GM19351 (cell line): ENCODE data around the gene NRGN.
"Not testable (repeated sequence)": the region's sequence is repeated elsewhere in the genome, so short reads cannot be mapped to it uniquely, and the experiment has no call there.

Experiments
- ATAC-seq: cut with Tn5 transposase; IDR thresholded peaks from one replicate; pipeline ENCODE4 v1.9.1; 2021; ENCODE audit warnings: mild to moderate bottlenecking, moderate library complexity; ENCODE audit not compliant: unreplicated experiment

NRGN gene

DNA sequence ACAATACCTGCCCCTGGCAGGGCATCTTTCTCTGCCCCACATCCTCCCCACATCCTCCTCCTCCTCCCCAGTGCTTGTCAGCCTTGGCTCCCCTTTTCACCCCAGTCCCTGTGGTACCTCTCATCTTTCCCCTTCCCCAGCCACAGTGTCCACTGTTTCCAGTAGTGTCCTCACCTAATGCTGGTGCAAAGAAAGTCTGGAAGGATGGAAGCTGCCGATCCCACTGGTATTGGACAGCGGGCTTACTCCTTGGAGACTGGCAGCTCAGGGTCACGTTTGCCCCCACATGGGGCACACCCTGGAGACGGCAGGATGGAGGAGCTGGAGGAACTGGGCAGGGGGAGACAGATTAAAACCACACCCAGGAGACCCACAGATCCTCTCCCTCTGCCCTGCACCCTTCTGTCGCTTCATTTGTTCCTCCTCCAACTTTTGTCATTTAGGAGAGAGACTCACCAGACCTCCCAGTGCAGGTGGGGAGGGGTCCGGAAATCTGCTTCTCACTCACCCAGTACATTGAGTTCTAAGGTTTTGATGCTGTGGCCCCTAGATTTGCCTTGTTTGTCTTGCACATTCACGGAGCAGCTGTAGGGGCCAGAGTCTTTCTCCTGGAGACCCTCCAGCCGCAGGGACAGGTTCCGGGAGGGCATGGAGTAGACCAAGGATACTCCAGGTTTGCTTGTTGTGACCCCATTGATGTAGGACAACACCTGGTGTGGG is 16.5 kb downstream of the NRGN start:
- no peak for ATAC-seq

DNA sequence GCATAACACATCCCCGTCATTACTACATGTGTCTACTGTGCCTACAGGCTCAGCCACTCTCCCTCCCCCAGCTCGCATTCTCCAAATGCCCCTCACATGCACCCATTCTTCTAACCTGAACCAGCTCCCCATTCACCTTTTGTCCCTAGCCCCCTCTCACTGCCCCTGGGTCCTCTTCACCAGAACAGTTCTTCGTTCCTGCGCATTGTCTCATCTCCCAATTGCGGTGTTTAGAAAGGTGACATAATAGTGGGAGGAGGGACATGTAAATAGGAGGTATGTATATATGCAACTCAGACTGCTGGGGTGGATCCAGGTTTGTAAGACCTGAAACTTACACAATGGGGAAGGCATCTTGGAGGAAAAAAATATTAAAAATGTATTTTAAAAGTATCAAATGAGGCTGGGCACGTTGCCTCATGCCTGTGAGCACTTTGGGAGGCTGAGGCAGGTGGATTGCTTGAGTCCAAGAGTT is 17.0 kb downstream of the NRGN start:
- ATAC-seq: no peak

DNA sequence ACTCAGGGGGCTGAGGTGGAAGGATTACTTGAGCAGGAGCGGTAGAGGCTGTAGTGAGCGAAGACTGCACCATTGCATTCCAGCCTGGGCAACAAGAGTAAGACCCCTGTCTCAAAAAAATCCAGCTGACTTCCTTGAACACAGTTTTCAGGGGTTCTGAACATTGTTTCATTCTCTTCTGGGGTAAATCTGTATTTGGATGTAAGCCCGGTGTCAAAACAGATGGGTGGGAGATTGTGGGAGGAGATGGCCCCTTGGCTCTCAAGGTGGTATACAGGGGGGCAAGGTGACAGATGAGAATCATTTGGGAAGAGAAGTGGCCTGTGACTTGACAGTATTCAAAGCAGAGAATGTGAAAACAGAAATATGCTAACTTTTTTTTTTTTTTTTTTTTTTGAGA is 17.6 kb downstream of the NRGN start:
- no peak for ATAC-seq

DNA sequence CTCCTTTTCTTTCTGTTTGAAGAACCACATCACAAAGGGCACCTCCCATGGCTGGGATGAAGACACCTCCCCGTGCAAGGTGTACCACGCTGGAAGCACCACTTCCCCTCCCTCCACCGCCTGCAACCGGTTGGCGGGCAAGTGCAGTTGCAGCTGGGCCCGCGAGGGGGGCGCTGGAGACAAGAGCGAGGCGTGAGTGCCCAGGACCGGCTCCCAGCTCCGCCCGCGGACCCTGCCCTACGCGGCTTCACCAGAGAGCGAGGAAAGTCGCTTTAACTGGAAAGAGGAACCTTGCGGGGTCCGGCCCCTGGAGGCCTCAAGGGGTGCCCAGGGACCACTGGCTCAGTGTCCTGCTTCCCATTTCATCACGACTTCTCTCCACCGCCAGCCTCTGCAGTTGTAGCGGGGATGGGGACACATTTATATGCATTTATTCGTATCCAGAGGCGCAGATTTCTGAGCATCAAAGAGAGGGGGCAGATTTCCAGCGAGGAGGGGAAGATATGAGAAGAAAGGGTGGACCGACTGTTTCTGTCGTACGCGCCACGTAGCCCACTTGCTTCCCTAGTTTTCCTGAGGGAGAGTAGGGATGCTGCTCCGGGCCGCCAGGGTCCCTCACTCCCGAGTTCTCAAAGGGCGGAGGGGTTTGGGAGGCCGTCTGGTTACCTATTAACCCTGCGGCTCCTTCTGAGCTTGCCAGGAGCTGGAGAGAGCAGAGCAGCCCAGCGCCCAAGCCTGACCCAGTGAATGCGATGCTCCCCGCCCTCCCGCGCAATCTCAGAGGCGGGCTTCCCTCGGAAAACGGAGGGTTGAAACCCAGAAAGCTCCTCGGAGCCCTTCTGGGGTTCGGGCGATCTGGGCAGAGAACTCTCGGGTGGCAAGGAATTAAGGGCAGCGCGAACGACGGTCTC is 18.9 kb downstream of the NRGN start:
- peak; percentile 59 for ATAC-seq

DNA sequence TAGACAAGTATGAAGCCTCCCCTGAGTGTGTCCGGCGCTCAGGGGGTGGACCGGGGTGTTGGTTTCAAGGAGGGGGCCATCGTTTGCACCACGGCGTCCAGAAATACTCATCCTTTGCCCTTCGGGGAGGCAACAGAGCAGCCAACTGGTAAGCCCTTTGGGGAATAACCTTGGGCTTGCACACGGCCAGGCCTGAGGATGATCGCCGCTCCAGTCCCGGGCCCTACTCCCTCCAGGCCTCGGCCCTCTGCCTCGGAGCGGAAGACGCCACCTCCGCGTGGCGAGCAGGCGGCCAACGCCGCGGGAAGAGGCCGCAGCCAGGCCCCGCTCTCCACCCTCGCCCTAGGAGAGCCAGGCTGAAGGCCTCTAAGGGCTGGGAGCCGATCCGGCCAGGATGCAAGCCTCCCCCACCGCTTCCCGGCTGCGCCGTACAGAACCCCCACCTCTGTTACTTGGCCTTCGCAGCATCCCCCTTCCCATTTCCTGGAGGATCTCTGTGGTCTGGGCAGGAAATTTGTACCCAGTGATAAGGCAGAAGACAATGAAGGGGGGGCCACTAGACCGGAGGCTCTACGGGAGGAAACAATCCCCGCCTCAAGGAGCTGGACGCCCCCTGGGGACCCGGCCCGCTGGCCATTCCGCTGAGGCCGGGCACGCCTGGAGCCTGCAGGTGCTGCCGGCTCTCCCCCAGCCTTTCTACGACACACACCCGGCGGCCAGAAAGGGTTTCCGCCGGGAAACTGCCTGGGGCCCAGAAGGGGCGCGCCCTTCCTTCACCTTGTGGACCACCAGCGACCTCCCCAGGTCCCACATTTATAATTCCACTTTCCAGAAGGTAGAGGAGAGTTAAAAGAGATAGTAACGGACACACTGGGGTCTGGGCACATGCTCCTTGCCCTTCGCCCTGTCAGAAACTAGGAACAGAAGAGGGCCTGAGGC is 19.8 kb downstream of the NRGN start:
- no peak for ATAC-seq

DNA sequence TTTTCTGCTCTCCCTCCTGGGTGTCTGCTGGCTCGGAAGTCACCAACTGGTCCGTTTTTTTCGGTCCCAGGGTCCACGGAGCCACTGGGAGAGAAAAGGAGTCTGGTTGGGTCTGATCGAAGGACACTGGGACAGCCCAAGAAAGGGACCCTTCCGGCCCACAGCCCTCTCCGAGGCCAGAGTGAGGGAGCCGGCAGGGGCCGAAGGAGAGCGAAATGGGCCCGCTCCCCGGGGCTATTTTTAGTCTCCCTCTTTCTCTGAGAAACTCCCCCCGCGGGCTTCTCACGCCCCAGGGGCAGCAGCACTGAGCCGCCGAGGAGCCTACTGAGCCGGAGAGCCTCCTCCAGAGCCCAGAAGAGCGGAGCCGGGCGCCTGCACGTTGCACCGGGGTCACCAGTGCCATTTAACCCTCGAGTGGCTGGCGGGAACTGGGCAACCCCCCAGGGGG is 20.5 kb downstream of the NRGN start:
- ATAC-seq: peak; percentile 26

DNA sequence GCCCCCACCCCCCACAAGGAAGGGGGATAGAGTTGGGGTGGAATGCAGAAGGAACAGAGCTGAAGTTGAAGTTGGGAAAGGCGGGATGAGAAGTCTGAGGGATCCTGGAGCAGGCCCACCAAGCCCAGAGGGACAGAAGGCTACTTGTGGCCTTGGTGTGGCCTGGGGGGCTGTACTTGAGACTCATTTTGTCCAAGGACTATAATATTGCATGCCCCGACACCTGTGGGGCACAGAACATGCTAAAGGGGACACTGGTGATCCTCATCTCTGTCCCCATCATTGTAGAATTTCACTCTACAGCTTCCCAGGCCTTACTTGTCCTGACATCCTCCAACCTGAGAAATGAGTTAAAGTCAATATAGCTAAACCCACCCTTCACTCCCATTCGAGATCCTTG is 21.1 kb downstream of the NRGN start:
- no peak for ATAC-seq

DNA sequence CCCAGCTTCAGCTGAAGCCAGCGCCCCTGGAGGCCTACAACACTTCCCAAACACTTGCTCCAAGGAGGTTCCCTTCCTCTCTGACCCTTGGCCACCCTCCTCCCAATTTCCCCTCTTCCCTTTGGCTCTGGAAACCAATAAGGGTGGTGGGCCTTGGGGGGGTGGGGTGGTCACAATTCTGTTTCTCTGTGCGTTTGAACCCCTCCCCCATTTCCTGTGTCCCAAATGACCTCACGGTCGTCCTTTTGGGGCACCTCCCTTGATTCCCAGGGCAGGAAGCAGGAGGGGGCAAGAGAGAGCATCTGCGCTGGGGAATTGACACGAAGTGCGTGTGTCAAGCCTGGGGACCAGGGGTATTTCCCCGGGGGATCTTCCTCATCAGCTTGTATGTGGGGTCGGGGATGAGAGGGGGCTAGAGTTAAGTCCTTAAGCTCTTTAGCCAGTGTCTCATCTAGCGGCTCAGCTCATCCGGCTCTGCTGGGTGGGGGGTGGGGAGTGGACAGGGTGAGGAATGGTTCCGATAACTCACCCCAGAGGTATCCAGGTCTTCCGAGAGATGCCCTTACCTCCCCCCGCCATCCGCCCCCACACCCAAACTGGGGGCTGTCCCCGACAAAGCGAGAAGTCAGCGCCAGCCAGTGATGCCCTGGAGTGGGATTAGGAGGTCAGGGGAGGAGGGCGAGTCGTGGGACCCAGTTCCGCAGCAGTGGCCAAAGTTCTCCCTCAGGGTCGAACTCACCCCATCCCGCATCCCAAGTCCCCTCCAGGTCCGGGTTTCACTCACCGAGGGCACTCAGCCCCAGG is 21.8 kb downstream of the NRGN start:
- ATAC-seq: no peak

DNA sequence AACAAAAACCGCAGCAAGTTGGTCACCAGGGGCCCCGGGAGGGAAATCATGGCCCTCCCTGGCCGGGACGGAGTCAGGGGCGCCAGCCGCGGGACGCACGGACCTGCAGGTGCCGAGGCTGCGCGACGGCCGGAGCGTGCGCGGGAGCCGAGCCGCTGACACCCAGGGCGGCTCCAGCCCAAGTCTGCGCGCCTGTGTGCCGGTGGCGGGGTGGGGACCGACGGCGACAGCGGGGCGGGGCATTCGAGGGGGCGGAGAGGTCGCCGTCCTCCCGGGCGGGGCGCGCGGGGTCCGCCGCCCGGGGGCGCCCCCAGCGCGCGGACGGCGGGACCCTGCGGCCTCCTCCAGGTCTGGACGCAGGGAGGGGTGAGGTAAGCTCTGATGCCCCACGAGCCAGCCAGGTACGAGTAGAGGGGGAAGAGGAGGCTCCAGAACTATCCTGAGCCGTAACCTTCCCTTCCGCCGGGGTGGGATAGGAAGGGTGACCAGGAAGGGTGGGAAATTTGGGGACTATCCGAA is 22.4 kb downstream of the NRGN start, which contains the start of gene ESAM:
ESAM (minus strand) TSS at position 186 of the 519 bp plus-strand sequence; CDS start at position 50, 136 bp downstream.
- peak; percentile 58 for ATAC-seq

DNA sequence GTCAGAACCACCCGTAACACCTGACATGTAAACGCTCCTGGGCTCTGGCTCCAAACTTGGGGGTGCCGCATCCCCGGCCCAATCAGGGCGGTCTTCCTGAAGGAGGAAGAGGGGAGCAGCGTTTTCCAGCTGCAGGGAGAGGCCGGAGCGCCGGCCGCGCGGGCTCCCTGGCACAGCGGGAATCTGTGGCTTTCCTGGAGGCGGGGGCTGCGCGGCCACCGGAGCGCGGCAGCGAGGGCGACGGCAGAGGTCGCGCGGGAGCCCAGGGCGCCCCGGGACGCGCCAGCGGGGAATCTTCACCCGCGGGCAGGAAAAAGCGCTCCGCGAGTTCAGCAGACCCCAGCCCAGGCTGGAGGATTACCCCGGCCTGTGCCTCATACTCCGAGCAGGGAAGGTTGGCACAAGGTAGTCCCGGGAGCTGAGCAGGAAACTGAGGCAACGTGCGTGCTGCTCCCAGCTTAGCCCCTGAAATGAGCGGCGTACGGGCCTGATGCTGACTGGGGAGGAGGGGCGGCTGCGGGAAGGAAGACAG is 22.9 kb downstream of the NRGN start:
- ATAC-seq: peak; percentile 6

DNA sequence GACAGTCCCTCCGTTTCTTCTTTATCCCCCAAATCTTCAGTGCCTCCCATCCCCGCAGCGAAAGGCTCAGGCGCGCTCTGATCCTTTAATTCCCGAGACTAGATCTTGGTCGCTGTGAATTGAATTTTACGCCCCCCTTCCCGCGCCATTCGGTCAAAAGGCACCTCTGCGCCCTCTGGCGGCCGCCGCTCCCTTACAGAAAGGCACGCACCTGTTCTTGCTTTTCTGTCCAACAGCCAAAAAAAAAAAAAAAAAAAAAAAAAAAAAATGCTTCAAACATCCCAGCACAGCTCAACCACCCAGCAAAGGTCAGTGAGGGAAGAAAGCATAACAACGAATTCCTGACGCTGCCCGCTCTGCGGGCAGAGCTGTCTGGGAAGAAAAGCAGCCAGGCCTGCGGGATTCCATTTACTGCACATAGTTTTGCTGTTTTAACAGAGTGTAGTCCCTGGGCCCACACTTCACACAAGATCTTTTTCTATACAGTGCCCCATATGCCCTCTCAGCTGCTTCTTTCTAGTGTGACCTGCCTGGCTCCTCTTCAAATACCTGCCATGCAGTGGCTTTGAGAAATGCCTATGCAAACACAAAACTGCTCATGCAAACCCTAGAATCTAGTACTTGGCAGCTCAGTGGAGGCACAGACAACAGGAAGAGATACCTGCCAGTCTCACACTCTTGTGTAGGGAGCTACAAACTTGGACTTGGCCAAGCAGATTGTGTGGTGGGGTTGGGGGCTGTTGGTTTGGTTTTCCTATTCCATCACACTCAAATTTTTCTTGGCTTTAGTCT is 23.6 kb downstream of the NRGN start:
- ATAC-seq: peak; percentile 30

DNA sequence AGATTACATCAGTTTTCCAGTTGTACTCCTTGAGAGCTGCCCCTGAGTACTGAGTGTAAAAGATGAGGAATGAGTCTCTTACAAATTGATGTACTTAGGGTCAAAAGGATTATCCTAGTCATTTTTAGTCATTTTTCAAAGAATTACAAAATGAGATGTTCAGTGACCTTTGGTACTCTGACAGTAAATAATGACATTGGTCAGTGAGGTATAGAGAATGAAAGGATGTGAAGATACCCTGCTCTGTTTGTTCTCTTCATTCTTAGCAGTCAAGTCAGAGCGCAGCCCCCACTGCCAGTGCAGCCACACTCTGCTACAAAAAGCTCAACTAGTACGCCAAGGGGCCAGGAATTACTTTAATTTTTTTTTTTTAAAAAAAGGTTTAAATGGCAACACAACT is 26.4 kb downstream of the NRGN start:
- no peak for ATAC-seq

DNA sequence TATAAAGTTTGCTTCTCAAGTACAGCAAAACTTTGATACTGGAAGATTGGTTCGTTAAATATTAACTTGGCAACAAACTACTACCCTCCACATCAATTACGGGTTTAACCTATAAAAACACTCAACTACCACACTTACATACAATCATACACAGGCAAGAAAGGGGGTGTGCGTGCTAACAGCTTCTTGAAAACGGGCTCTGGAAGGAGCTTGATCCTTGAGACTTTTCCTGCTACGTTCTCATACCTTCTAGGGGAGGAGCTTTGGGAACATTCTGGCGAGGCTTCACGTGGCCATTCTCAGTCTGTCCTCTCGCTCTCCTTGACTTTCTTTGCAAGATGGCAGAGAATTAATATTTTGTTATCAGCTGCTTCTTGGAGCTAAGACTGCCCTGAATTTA is 29.2 kb downstream of the NRGN start:
- no peak for ATAC-seq

DNA sequence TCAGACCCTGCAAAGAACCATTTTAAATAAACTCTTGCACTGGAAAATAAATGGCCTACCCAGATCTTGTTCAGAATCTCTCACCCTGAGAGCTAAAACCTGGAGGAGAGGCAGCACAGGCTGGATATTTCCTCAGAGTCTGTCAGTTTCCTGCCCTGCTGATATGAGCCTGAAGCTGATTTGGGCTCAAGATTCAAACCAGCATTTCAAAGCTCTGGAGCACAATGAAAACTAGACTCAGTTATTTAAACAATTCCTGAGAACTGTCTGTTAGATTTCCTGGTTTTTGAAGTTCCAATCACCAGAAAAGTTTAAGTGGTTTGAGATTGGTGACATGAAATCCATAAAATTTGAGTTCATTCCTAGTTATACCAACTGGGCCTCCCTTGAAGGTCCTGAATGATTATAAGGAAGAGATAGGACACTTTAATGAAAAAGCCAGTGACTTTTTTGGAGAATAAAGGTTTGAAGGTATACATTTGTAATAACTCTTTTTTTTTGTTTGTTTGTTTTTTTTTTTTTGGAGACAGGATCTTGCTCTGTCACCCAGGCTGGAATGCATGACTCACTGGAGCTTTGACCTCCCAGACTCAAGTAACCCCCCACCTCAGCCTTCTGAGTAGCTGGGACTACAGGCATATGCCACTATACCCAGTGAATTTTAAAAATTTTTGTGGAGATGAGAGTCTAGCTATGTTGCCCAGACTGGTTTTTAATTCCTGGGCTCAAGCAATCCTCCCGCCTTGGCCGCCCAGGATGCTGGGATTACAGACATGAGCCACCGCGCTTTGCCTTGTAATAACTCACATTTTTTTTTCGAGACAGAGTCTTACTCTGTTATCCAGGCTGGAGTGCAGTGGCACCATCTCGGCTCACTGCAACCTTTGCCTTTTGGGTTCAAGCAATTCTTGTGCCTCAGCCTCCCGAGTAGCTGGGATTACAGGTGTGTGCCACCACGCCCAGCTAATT is 30.3 kb downstream of the NRGN start:
- ATAC-seq: no peak

DNA sequence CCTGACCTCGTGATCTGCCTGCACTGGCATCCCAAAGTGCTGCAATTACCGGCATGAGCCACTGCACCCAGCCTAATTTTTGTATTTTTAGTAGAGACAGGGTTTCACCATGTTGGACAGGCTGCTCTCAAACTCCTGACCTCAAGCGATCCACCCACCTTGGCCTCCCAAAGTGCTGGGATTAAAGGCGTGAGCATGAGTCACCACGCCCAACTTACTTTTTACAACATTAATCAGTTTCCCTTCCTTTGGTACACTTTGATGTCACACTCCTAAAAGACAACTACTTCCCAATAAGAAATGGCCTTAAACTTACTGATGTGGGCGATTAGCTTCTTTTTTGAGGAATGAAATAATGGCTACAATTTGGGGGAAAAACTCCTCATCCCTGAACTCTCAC is 31.2 kb downstream of the NRGN start:
- not testable (repeated sequence) for ATAC-seq

DNA sequence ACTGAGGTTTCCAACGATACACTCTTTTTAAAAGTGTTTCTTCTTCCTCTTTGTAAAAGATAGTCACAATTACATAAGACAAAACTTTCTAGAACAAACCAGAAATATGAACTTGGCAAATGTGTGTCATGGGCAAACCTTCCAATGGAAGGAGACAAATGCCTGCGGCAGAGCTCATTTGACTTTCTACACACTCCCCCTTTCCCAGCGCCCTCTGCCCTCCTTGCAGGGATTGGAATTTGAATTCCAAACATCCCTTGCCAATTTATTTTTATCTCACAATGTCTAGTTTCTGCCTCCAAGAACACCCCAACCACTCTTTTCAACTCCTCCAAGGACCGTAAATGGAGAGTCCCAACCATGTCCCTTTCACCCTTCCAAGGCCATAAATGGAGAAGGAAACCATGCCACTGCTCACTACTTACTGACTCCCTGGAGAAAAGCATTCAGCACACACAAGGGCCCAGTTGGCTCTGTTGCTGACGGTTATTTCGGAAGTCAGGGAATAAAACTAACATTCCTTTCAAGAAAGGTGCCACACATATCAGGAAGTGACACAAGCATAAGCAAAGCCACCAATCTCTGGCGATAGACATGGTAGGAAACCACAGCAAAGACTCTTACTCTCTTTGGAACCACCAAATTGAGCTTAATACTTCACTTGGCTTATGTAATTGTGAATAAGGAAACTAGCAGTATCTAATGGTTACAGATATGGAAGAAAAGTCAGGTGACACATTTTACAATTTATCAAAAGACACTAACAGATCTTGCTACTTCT is 37.3 kb downstream of the NRGN start:
- ATAC-seq: no peak

DNA sequence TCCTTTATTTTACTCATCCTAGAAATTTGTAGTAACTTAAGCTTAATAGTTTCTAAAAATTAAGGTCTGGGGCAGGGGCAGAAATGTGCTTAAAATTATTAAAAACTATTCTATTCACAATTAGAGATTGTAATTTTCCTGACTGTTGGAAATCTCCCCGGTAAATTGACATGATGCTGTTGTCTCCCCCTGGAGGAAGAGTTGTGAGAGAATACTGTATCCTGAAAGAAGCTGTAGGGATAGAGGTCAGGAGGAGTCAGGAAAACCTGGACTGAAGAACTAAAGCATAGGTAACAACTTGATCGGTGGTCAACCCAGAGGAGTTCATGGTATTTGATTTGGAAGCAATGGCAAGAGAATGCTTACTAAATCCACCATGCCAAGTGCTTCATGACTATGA is 38.5 kb downstream of the NRGN start:
- no peak for ATAC-seq
